Neural cell (in vitro differentiated cells): ENCODE measurements around the gene FOXJ3. TPM values are rescaled to one million over a fixed set of nuclear protein-coding genes. Genes with fewer than 3 reads are reported as not detected.

Experiments used
- H2AFZ ChIP-seq: fragments of 200-600, 300-800 bp; sonication (generic), shearing (Covaris generic); 2 replicates; pipeline ENCODE4 v1.6.0; 2014; ENCODE audit warnings: low read depth, mild to moderate bottlenecking, antibody characterized with exemption, low read length, moderate library complexity
- H3F3A ChIP-seq: fragments of 200-600 bp; shearing (Covaris generic); 2 replicates; pipeline ENCODE4 v1.6.1; 2016; ENCODE audit warnings: mild to moderate bottlenecking, moderate library complexity, mixed read lengths, antibody characterized with exemption, low read length; ENCODE audit not compliant: insufficient read depth, poor library complexity, severe bottlenecking
- H3K27ac ChIP-seq: fragments of 200-600, 300-800 bp; sonication (generic), shearing (Covaris generic); 2 replicates; pipeline ENCODE4 v1.5.1; 2014; ENCODE audit warnings: mild to moderate bottlenecking, low read length, moderate library complexity
- H3K27me3 ChIP-seq: fragments of 300-800, 200-600 bp; sonication (generic), shearing (Covaris generic); 2 replicates; pipeline ENCODE4 v1.6.0; 2014; ENCODE audit warnings: mild to moderate bottlenecking, low read depth, low read length, moderate library complexity; ENCODE audit not compliant: insufficient read depth
- H3K36me3 ChIP-seq: fragments of 300-800, 200-600 bp; sonication (generic), shearing (Covaris generic); 2 replicates; pipeline ENCODE4 v1.5.1; 2014; ENCODE audit warnings: mild to moderate bottlenecking, antibody characterized with exemption, low read length, moderate library complexity; ENCODE audit not compliant: insufficient read depth
- H3K4me2 ChIP-seq: fragments of 300-800, 200-600 bp; sonication (generic), shearing (Covaris generic); 2 replicates; pipeline ENCODE4 v1.6.0; 2014; ENCODE audit warnings: mild to moderate bottlenecking, low read length
- H3K4me3 ChIP-seq: fragments of 300-800, 200-600 bp; sonication (generic), shearing (Covaris generic); 2 replicates; pipeline ENCODE4 v1.5.1; 2014; ENCODE audit warnings: mild to moderate bottlenecking, low read length, moderate library complexity
- H3K79me2 ChIP-seq: fragments of 200-600 bp; shearing (Covaris generic); replicated peaks from 2 replicates; pipeline ENCODE4 v1.6.0; 2014; ENCODE audit warnings: mild to moderate bottlenecking, low read length, moderate library complexity; ENCODE audit not compliant: insufficient read depth
- H3K9ac ChIP-seq: fragments of 300-800, 200-600 bp; sonication (generic), shearing (Covaris generic); 2 replicates; pipeline ENCODE4 v1.6.1; 2016; ENCODE audit warnings: mild to moderate bottlenecking, low read length, mixed read lengths
- H3K9me2 ChIP-seq: fragments of 200-600 bp; shearing (Covaris generic); 2 replicates; pipeline ENCODE4 v1.6.1; 2016; ENCODE audit warnings: mild to moderate bottlenecking, low read length, mixed read lengths; ENCODE audit not compliant: insufficient read depth
- H3K9me3 ChIP-seq: fragments of 200-600, 300-800 bp; sonication (generic), shearing (Covaris generic); 2 replicates; pipeline ENCODE4 v1.6.1; 2016; ENCODE audit warnings: mild to moderate bottlenecking, mixed run types, low read length, moderate library complexity, mixed read lengths
- H4K20me1 ChIP-seq: fragments of 200-600 bp; shearing (Covaris generic); 2 replicates; pipeline ENCODE4 v1.6.1; 2016; ENCODE audit warnings: mild to moderate bottlenecking, mixed run types; ENCODE audit not compliant: insufficient read depth
- EP300 ChIP-seq: fragments of 450-650 bp; conservative IDR thresholded peaks from 2 replicates; pipeline ENCODE4 v1.6.1; 2014; ENCODE audit warnings: antibody characterized with exemption, mild to moderate bottlenecking, moderate library complexity; ENCODE audit not compliant: poor library complexity, severe bottlenecking
- EZH2 ChIP-seq: fragments of 200-600, 300-800 bp; shearing (Covaris generic), sonication (generic); IDR thresholded peaks from 2 replicates; pipeline ENCODE4 v1.6.1; 2014; ENCODE audit warnings: antibody characterized with exemption, low read length, borderline replicate concordance, mild to moderate bottlenecking; ENCODE audit not compliant: insufficient read depth, poor library complexity, severe bottlenecking
- MXI1 ChIP-seq: fragments of 450-650 bp; conservative IDR thresholded peaks from 2 replicates; pipeline ENCODE4 v1.6.1; 2014; ENCODE audit warnings: antibody characterized with exemption, mild to moderate bottlenecking; ENCODE audit not compliant: poor library complexity, severe bottlenecking
- POLR2AphosphoS5 ChIP-seq: IDR thresholded peaks from 2 replicates; pipeline ENCODE4 v1.6.1; 2012
- RAD21 ChIP-seq: fragments of 450-650 bp; conservative IDR thresholded peaks from 2 replicates; pipeline ENCODE4 v1.6.1; 2014; ENCODE audit warnings: antibody characterized with exemption, mild to moderate bottlenecking, moderate library complexity
- SMC3 ChIP-seq: fragments of 450-650 bp; conservative IDR thresholded peaks from 2 replicates; pipeline ENCODE4 v1.6.1; 2014; ENCODE audit warnings: antibody characterized with exemption, mild to moderate bottlenecking, moderate library complexity; ENCODE audit not compliant: poor library complexity
- TAF1 ChIP-seq: IDR thresholded peaks from 2 replicates; pipeline ENCODE4 v1.6.1; 2012; ENCODE audit warnings: low read depth
- polyA plus RNA-seq: library from polyadenylated mRNA; depleted of rRNA; stranded (reverse); fragments of >200 nt; gene quantifications from 2 replicates; pipeline ENCODE4 v1.2.3, GENCODE V29; 2014
- TF ChIP-seq, protein P1 (sequence below): IDR thresholded peaks from 2 replicates; pipeline ENCODE4 v1.6.1; 2012; ENCODE audit warnings: borderline replicate concordance
- TF ChIP-seq, protein P2 (sequence below): fragments of 450-650 bp; IDR thresholded peaks from 2 replicates; pipeline ENCODE4 v1.5.1; 2014; ENCODE audit warnings: antibody characterized with exemption, mild to moderate bottlenecking, moderate library complexity; ENCODE audit not compliant: poor library complexity, severe bottlenecking

The FOXJ3 gene
- polyA plus RNA-seq, 1 donor from 2014 or later: 36.0 TPM

DNA sequence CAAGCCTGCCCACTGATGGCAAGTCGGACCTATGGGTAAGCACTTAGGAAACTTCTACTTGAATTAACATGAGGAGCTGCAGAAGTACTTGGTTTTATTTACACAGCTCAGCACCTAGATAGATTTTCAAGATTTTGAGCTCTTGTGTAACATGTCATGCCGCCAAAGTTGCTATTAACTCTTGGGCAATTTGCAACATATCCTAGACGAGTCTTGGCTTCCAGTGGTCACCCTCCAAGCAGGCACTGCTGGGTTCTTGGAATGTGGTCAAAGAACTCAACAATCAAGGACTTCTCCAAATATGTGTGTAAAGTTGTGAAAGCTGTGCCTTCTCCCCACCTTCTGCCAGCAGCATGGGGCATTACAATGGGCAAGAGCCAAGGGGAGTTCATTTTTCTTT is 199.6 kb downstream of the FOXJ3 start:
- no peak overlapping the region for H3K27ac ChIP-seq
- H3K79me2 ChIP-seq: no peaks in the 10 kb centered on the region
- no peaks in the 10 kb centered on the region for H3F3A ChIP-seq
- H3K9me2 ChIP-seq: no peaks in the 10 kb centered on the region
- H4K20me1 ChIP-seq: no peaks in the 10 kb centered on the region
- H3K9me3 ChIP-seq: no peaks in the 10 kb centered on the region
- no peak overlapping the region for H3K9ac ChIP-seq
- no peaks in the 10 kb centered on the region for H3K36me3 ChIP-seq
- H3K4me3 ChIP-seq: no peak overlapping the region
- no peaks in the 10 kb centered on the region for H3K27me3 ChIP-seq
- H3K4me2 ChIP-seq: no peak overlapping the region
- H2AFZ ChIP-seq: no peak overlapping the region
- TF ChIP-seq, protein P1, sequence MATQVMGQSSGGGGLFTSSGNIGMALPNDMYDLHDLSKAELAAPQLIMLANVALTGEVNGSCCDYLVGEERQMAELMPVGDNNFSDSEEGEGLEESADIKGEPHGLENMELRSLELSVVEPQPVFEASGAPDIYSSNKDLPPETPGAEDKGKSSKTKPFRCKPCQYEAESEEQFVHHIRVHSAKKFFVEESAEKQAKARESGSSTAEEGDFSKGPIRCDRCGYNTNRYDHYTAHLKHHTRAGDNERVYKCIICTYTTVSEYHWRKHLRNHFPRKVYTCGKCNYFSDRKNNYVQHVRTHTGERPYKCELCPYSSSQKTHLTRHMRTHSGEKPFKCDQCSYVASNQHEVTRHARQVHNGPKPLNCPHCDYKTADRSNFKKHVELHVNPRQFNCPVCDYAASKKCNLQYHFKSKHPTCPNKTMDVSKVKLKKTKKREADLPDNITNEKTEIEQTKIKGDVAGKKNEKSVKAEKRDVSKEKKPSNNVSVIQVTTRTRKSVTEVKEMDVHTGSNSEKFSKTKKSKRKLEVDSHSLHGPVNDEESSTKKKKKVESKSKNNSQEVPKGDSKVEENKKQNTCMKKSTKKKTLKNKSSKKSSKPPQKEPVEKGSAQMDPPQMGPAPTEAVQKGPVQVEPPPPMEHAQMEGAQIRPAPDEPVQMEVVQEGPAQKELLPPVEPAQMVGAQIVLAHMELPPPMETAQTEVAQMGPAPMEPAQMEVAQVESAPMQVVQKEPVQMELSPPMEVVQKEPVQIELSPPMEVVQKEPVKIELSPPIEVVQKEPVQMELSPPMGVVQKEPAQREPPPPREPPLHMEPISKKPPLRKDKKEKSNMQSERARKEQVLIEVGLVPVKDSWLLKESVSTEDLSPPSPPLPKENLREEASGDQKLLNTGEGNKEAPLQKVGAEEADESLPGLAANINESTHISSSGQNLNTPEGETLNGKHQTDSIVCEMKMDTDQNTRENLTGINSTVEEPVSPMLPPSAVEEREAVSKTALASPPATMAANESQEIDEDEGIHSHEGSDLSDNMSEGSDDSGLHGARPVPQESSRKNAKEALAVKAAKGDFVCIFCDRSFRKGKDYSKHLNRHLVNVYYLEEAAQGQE: no peak

DNA sequence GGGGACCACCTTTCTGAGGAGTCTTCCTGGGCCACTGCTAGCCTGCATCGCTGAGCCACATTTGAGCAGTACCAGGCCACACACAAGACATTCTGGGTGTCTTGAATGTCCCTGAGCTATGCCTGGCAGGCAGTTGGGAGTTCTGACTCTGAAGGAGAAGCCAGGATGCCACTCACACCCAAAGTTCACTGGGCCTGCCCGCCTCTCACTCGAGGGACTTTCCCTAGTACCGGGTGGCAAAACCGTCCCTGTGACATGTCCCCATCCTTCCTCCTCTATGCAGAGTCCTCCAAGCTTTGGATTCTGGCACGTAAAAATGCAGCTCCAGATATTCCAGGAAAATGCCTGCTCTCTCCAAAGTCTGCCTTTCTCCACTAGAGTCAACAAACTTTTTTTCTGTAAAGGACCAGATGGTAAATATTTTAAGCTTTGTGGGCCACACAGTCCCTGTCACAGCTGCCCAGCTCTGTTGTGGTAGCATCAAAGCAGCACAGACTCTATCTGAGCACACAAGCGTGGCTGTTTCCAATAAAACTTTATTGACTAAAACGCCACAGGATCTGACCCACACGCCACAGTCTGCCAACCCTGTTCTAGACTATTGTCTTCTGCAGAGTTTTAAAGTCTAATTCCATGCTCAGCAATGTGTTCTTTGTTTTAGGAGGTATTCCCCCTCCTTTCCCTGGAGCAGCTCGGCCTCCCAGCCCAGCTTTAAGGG is 201.1 kb downstream of the FOXJ3 start:
- no peak overlapping the region for H3K27ac ChIP-seq
- TF ChIP-seq EZH2 (no peak), SMC3 (no peak), EP300 (no peak), RAD21 (no peak), TAF1 (no peak), POLR2AphosphoS5 (no peak), MXI1 (no peak)
- TF ChIP-seq, protein P2, sequence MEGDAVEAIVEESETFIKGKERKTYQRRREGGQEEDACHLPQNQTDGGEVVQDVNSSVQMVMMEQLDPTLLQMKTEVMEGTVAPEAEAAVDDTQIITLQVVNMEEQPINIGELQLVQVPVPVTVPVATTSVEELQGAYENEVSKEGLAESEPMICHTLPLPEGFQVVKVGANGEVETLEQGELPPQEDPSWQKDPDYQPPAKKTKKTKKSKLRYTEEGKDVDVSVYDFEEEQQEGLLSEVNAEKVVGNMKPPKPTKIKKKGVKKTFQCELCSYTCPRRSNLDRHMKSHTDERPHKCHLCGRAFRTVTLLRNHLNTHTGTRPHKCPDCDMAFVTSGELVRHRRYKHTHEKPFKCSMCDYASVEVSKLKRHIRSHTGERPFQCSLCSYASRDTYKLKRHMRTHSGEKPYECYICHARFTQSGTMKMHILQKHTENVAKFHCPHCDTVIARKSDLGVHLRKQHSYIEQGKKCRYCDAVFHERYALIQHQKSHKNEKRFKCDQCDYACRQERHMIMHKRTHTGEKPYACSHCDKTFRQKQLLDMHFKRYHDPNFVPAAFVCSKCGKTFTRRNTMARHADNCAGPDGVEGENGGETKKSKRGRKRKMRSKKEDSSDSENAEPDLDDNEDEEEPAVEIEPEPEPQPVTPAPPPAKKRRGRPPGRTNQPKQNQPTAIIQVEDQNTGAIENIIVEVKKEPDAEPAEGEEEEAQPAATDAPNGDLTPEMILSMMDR: no peak
- TF ChIP-seq, protein P1: no peak

More for the DNA sequence above, 201.1 kb downstream of the FOXJ3 start:
- no peak overlapping the region for H3K4me3 ChIP-seq
- no peak overlapping the region for H3K9ac ChIP-seq
- no peaks in the 10 kb centered on the region for H3F3A ChIP-seq
- H4K20me1 ChIP-seq: no peaks in the 10 kb centered on the region
- H2AFZ ChIP-seq: no peak overlapping the region
- no peaks in the 10 kb centered on the region for H3K27me3 ChIP-seq
- no peak overlapping the region for H3K4me2 ChIP-seq
- H3K79me2 ChIP-seq: no peaks in the 10 kb centered on the region
- H3K9me2 ChIP-seq: no peaks in the 10 kb centered on the region
- no peaks in the 10 kb centered on the region for H3K9me3 ChIP-seq
- no peaks in the 10 kb centered on the region for H3K36me3 ChIP-seq
